Activated CD4-positive, CD25-positive, alpha-beta regulatory T cell (primary cell): ENCODE results near the gene IQSEC1.

Experiments
- DNase-seq, 4 experiments: peaks; one replicate each; lab custom pipeline; 2025; lab: John Stamatoyannopoulos, UW

IQSEC1 gene

GRCh38 chr3:13028010-13028821 lies 45.0 kb downstream of the IQSEC1 start:
- no peak for DNase-seq

DNA sequence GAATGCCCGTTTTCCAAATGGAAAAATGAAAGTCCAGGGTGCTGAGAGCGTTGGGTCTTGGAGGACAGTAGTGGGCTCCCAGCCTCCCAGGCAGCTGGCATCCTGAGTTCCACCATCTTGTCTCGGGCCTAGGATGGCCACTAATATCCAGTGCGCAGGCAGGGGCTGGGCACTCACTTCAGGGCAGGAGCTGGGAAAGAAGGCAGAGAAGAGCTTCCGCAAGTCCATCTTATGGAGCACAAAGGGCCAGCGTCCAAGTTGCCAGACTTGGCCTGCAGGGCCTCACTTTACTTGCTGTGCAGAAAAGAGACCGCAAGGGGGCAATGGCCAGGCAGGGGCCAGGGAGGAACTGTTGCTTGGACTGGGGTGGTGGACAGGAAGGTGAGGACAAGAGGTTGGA lies 46.1 kb downstream of the IQSEC1 start:
- DNase-seq = no peak

- no peak for DNase-seq
Measured at GRCh38 chr3:13026534-13026933, 46.7 kb downstream of the IQSEC1 start.

DNA sequence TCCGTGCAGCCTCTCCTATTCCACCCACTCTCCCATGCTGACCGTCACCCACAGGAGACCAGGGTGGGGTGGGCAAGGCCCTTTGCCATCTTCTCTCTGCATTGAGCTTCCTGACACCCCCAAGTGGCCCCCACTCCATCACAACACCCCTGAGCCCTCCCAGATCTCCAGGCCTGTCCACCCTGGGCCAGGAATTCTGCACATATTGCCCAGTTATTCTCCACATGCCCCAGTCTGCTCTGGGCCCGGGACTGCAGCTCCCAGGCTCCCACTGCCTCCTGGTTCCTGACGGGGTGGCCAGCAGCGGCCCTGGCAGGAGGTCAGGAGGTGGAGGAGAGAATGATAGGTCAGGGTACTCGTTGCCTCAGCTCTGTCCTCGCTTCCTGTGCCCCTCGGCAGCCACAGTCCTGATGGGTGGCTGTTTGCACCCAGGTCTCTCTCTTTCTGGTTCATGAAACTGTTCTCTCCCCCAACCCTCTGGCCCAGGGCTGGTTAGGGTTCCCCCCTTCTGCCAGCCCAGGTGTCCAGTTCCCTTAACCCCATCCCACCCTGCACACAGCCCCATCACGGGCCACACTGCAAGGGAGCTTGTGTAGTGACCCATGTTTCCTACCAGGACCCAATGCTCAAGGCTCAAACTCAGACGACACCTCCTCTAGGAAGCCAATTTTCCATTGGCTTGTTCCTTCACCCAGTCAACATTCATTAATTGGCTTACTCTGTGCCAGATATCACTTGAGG lies 47.3 kb downstream of the IQSEC1 start:
- no peak for DNase-seq

- DNase-seq = no peak
Measured at GRCh38 chr3:13025090-13025489, 48.1 kb downstream of the IQSEC1 start.

DNA sequence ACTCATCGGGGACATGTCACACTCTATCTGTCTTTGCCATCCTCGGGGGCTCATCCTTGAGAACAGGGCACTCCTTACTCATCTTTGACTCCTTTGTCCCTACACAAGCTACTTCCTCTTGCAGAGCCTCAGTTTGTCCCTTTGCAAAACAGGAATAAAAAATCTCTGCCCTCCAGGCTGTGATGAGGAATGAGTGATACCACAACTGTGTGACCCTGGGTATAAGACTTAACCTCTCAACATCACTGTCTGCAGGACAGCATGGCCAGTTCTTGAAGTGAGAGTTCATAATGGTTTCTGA lies 48.5 kb downstream of the IQSEC1 start:
- no peak for DNase-seq

GRCh38 chr3:13023971-13024764 lies 49.1 kb downstream of the IQSEC1 start:
- no peak for DNase-seq

DNA sequence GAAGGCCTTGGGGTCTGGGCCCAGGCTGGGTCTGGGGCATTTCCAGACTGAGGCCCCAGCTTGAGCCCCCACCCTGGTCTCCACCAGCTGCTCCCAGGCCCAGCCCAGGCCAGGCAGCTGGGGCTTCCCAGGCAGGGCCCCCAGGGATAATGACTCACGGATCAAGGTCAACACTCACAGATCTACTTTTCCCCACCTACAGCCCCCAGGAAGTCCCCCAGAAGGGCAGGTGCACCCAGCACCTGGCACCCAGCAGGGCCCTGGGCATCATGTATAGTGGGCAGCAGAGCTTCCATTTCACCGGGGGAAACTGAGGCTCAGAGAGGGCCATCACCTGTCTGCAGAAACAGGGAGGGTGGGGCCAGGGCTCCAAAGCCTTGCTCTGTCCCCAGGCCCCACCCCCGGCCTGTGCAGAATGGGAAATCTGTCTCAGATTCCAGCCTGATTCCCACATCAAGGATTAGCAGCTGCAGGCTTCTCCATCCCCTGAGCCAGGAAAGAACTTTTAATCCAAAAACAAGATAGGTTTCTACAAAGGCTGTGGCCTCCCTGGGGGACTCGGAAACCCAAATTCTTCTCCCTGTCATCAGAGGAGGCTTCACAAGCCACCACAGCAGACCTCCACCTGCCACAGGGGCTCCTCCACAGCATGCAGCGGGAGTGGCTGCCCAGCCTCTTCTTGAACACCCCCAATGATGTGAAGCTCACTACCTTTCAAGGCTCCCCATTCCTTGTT lies 49.8 kb downstream of the IQSEC1 start:
- no peak for DNase-seq

GRCh38 chr3:13022348-13023234 lies 50.6 kb downstream of the IQSEC1 start:
- DNase-seq = no peak

- no peak for DNase-seq
Measured at GRCh38 chr3:13021141-13022114, 51.8 kb downstream of the IQSEC1 start.

DNA sequence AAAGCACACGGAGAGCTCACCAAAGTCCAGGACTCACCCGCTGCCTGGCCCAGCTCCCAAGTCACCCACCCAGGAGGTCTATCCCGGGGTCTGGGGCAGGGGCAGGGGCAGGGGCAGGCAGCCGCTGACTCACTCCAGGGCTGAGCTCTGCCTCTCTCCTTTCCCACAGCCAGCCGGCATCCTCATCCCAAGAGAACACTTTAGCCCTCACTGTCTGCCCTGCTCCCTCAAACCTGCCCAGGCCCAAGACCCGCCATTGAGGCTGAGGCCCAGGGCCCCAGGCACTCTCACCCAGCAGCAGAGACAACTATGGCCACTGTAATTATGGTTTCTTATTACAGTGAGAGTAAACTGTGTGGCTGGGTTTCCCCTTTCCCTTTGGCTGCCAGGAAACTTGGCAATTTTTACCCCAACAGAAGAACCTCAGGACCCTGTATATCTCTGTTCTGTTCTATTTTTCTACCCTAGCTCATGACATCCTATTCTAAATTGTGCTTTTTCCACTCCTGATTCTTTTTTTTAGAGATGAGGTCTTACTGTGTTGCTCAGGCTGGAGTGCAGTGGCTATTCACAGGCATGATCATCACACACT lies 53.0 kb downstream of the IQSEC1 start:
- DNase-seq = no peak

GRCh38 chr3:13019243-13020095 lies 53.8 kb downstream of the IQSEC1 start:
- no peak for DNase-seq

DNA sequence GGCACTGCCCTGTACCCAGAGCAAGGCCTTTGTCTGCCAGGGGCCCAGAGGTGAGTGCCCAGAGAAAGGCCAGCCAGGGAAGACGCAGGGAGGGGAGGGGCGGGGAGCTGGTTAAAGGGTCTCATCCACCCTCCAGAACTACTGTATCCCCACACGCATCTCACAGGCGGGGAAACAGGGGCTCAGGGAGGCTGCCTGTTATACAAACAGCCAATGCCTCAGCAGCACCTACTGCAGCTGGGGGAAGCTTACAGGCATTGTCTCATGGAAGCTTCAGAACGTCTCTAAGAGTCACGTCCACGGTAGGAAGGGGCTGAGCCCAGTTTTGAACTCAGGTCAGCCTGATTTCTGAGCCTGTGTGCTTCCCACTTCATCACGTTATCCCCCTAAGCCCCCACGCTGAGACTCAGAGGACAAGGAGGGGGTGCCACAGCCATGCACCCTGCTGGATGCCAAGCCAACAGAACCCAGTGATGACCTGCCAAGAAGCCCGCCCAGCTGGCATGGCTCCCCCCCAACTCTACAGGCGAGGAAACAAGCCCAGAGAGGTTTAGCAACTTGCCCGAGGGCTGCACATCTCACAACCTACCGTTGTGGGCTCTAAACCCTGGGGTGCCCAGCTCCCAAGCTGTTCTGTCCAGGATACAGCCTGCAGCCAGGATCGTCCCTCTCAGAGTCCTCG lies 54.5 kb downstream of the IQSEC1 start:
- no peak for DNase-seq

DNA sequence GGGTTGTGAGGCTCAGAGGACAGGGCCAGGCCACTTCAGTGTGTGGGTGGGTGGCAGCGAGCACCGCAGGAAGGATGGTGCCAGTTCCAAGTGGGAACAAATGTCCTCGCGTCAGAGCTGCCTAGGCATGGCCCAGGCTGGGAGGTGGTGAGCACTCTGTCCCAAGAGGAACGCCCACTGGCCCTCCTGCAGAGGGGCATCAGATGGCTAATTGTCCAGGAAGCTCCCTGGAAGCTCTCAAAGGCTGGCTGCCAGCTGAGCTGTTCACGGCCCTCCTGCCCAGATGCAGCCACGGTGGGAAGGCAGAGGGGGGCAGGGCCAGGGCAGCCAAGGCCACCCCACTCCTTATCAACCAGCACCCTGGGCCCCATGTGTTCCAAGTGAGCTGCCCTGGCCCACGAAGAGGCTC lies 55.2 kb downstream of the IQSEC1 start:
- DNase-seq = no peak

DNA sequence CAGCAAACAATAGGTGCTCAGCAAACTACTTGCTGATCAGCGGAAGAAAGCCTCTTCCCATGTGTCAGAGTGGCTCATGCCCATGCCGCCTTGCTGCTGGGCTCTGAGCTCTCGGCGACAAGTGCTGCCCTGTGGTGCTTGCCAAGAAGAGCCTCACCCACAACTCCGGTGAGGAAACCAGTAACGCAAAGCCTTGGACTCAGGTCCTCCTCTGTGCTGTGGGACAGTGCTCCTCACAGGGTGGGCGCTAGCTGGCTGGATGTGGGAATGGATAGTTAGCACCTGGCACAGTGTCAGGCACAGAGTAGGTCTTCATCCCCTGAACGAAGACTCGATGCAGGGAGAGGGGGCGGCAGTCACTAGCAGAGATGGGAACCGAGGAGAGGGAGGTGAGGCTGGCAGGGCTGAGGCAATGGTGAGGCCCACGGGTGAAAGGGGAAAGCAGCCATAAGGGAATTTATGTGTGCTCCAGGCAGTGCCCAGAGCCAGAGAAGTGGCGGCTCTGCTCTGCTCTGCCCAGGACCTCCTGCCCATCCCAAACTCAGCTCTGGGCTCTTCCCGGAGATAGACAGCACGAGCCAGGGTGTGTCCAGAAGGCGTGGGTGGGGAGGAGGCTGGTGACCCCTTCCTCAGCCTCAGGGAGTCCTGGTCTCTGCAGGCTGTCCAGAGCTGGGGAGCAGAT lies 55.7 kb downstream of the IQSEC1 start:
- DNase-seq = no peak

GRCh38 chr3:13016721-13017255 lies 56.4 kb downstream of the IQSEC1 start:
- DNase-seq = no peak
